Measurements from ENCODE around the gene ZNF569.
"Not testable (repeated sequence)": the region's sequence is repeated elsewhere in the genome, so short reads cannot be mapped to it uniquely, and the experiment has no call there.

The ZNF569 gene

GRCh38 chr19:37401078-37401477 lies 66.2 kb downstream of the ZNF569 start:
- DNase-seq (ENCODE audit: low read depth): no peak

DNA sequence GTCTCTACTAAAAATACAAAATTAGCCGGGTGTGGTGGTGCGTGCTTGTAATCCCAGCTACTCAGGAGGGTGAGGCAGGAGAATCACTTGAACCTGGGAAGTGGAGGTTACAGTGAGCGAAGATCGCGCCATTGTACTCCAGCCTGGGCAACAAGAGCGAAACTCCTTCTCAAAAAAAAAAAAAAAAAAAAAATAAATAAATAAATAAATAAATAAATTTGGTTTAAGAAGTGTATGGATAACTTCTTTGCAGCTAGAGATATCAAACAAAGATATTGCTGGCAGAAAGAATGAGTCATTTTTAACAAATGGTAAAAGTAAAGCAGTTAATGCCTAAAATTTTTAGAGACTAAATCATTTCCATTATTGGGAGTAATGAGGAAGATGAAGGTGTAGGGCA lies 75.8 kb downstream of the ZNF569 start:
- not testable (repeated sequence) for DNase-seq (ENCODE audit: low read depth)

DNA sequence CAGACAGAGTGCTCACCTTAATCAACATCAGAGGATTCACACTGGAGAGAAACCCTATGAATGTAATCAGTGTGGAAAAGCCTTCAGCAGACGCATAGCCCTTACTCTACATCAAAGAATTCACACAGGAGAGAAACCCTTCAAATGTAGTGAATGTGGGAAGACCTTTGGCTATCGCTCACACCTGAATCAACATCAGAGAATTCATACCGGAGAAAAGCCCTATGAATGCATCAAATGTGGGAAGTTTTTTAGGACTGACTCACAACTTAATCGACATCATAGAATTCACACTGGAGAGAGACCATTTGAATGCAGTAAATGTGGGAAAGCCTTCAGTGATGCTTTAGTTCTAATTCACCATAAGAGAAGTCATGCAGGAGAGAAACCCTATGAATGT lies 78.0 kb downstream of the ZNF569 start:
- DNase-seq (ENCODE audit: low read depth): no peak

- peak; percentile 93 for DNase-seq (ENCODE audit: low read depth)
Measured at GRCh38 chr19:37370880-37371661, 96.2 kb downstream of the ZNF569 start, which contains the start of gene ZNF527. TSS of gene ZNF527 (plus strand) at chr19:37371099. CDS start at chr19:37374199, 3,100 bp downstream.

DNA sequence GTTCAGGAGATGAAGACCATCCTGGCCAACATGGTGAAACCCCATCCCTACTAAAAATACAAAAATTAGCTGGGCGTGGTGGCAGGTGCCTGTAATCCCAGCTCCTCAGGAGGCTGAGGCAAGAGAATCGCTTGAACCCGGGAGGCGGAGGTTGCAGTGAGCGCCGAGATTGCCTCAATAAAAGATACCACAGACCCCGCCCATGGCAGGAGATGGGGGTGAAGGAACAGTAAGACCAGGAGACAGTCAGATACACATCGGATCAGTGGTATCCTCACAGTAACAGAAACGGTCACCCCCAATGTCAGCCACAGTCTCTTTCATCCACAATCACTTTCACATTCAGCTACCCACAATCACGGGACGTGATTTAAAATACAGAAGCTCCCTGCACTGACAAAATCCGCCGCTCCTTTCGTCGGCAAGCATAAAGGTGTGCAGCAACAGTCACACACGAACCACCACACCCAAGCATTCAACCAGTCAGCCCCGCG lies 96.8 kb downstream of the ZNF569 start:
- not testable (repeated sequence) for DNase-seq (ENCODE audit: low read depth)

DNA sequence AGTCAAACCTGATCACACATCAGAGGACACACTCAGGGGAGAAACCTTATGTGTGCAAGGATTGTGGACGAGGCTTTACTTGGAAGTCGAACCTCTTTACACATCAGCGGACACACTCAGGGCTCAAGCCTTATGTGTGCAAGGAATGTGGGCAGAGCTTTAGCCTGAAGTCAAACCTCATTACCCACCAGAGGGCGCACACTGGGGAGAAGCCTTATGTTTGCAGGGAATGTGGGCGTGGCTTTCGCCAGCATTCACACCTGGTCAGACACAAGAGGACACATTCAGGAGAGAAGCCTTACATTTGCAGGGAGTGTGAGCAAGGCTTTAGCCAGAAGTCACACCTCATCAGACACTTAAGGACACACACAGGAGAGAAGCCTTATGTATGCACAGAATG lies 104.5 kb downstream of the ZNF569 start:
- DNase-seq (ENCODE audit: low read depth): no peak

GRCh38 chr19:37361994-37362393 lies 105.2 kb downstream of the ZNF569 start:
- peak; percentile 7 for DNase-seq (ENCODE audit: low read depth)

Measured in GM04504 (cell line).